HepG2 (cell line): ENCODE measurements around the gene LRGUK. TPM values are rescaled to one million over a fixed set of nuclear protein-coding genes. Genes with fewer than 3 reads are reported as not detected.

Experiments
- ATAC-seq: fragments of 200-7000 bp; cut with Tn5 transposase; 3 replicates; pipeline ENCODE4 v1.9.1; 2020; ENCODE audit warnings: mild to moderate bottlenecking, moderate library complexity
- BruUV-seq: library from RNA; stranded (reverse); fragments of 400-500 nt; replicated peaks from 2 replicates; lab custom pipeline; 2021; lab: Mats Ljungman, UMichigan
- CTCF ChIA-PET: fragments of 300-600 bp; formaldehyde crosslinking; extraction: SDS; loops from one replicate; lab custom pipeline; 2021; ENCODE audit warnings: low total read pairs, inconsistent platforms, low intra/inter-chr PET ratio; lab: Yijun Ruan, JAX
- POLR2A ChIA-PET: fragments of 350-600 bp; sonication (Branson Sonifier 250); formaldehyde crosslinking; loops from one replicate; lab custom pipeline; 2020; ENCODE audit warnings: antibody characterized with exemption, inconsistent platforms; lab: Yijun Ruan, JAX
- DNase-seq: peaks from one replicate; pipeline ENCODE4 v3.0.0-alpha.2; 2015; ENCODE audit warnings: low spot score
- FAIRE-seq: peaks from 3 replicates; lab custom pipeline; 2011; peaks lifted over from hg19 to GRCh38; lab: Jason Lieb, UNC
- H2AFZ ChIP-seq: one replicate; pipeline ENCODE4 v1.6.1; 2011; ENCODE audit warnings: low read length, inconsistent platforms
- H3K27ac ChIP-seq: fragments of 300-600 bp; 3 replicates; pipeline ENCODE4 v1.8.0; 2011; ENCODE audit warnings: mixed run types, mild to moderate bottlenecking, mixed read lengths, low read length, inconsistent platforms; ENCODE audit not compliant: insufficient read depth; ENCODE audit errors: extremely low read length
- H3K27me3 ChIP-seq, 2 experiments: fragments of 200-600 bp in 1 of 2; 2 replicates in 1 of 2; 3 replicates in 1 of 2; pipeline versions ENCODE4 v1.6.0 to v1.8.0; 2011; ENCODE audit warnings: low read length in 2 of 2, mild to moderate bottlenecking in 2 of 2, moderate library complexity in 2 of 2, inconsistent platforms in 1 of 2; ENCODE audit not compliant: insufficient read depth in 2 of 2, control insufficient read depth in 1 of 2
- H3K36me3 ChIP-seq, 2 experiments: fragments of 200-600 bp in 1 of 2; replicated peaks in 1 of 2; 2 replicates in 1 of 2; 3 replicates in 1 of 2; pipeline versions ENCODE4 v1.5.1 to v1.8.0; 2011; ENCODE audit warnings: low read length in 2 of 2, inconsistent platforms in 1 of 2; ENCODE audit not compliant: insufficient read depth in 2 of 2, control insufficient read depth in 1 of 2
- H3K4me1 ChIP-seq: 2 replicates; pipeline ENCODE4 v1.5.1; 2012; ENCODE audit warnings: low read length, inconsistent platforms; ENCODE audit not compliant: insufficient read depth
- H3K4me2 ChIP-seq: 2 replicates; pipeline ENCODE4 v1.6.0; 2011; ENCODE audit warnings: low read depth, low read length, inconsistent platforms
- H3K4me3 ChIP-seq, 3 experiments: fragments of 200-600 bp in 1 of 3; sonication (generic), shearing (Covaris generic) in 1 of 3; replicated peaks in 1 of 3; 2 replicates each; pipeline ENCODE4 v1.5.1; 2011 to 2016; ENCODE audit warnings: low read length in 3 of 3, inconsistent platforms in 2 of 3, low read depth in 2 of 3, mild to moderate bottlenecking in 2 of 3, control low read depth in 1 of 3, mixed read lengths in 1 of 3; ENCODE audit not compliant: insufficient read depth in 1 of 3
- H3K79me2 ChIP-seq: one replicate; pipeline ENCODE4 v1.6.1; 2011; ENCODE audit warnings: low read length, inconsistent platforms; ENCODE audit not compliant: insufficient read depth
- H3K9ac ChIP-seq: 2 replicates; pipeline ENCODE4 v1.6.0; 2011; ENCODE audit warnings: mild to moderate bottlenecking, low read depth, low read length, inconsistent platforms; ENCODE audit not compliant: insufficient read depth
- H3K9me3 ChIP-seq: 2 replicates; pipeline ENCODE4 v1.5.1; 2012; ENCODE audit warnings: mild to moderate bottlenecking, low read length
- H4K20me1 ChIP-seq: 2 replicates; pipeline ENCODE4 v1.6.0; 2011; ENCODE audit warnings: inconsistent platforms, mild to moderate bottlenecking, low read length, moderate library complexity; ENCODE audit not compliant: insufficient read depth
- BHLHE40 ChIP-seq: IDR thresholded peaks from 2 replicates; pipeline ENCODE4 v1.6.1; 2011; ENCODE audit warnings: low read length, improper control_type of control experiment
- CTCF ChIP-seq: sonication (generic); formaldehyde crosslinking; IDR thresholded peaks from 2 replicates; pipeline ENCODE4 v1.5.0; 2020; ENCODE audit warnings: mild to moderate bottlenecking, missing genetic modification reagents, moderate library complexity
- GMEB2 ChIP-seq: IDR thresholded peaks from 2 replicates; pipeline ENCODE4 v1.6.1; 2016; ENCODE audit warnings: missing biosample characterization, missing genetic modification reagents, low read depth
- KDM5A ChIP-seq: fragments of 200-600 bp; sonication (generic); IDR thresholded peaks from 2 replicates; pipeline ENCODE4 v1.7.0; 2018; ENCODE audit warnings: antibody characterized with exemption, mild to moderate bottlenecking, low read length, borderline replicate concordance
- PRMT3 ChIP-seq: sonication (generic); formaldehyde crosslinking; IDR thresholded peaks from 2 replicates; pipeline ENCODE4 v1.8.1; 2022; ENCODE audit warnings: low read depth, mild to moderate bottlenecking, moderate library complexity, missing genetic modification reagents, borderline replicate concordance
- SNAPC4 ChIP-seq: sonication (generic); formaldehyde crosslinking; IDR thresholded peaks from 2 replicates; pipeline ENCODE4 v1.4.0; 2020; ENCODE audit warnings: mild to moderate bottlenecking, missing genetic modification reagents
- SP140L ChIP-seq: sonication (generic); formaldehyde crosslinking; IDR thresholded peaks from 2 replicates; pipeline ENCODE4 v1.4.0; 2020; ENCODE audit warnings: missing genetic modification reagents, borderline replicate concordance
- ZNF580 ChIP-seq: IDR thresholded peaks from 2 replicates; pipeline ENCODE4 v1.6.1; 2016; ENCODE audit warnings: low read depth, borderline replicate concordance
- ZXDC ChIP-seq: sonication (generic); formaldehyde crosslinking; IDR thresholded peaks from 2 replicates; pipeline ENCODE4 v1.5.0; 2020; ENCODE audit warnings: mild to moderate bottlenecking, missing genetic modification reagents
- WGBS: methylation state at CpG from one replicate; pipeline ENCODE4 v1.1.6; 2017; ENCODE audit warnings: low lambda C conversion rate; 5-methylcytosine and 5-hydroxymethylcytosine counted together
- in situ Hi-C: cut with HindIII; loops from 2 replicates; pipeline ENCODE4 v1.10.0; 2017; ENCODE audit warnings: low pct_unique_long_range_greater_than_20kb; ENCODE audit not compliant: extremely low pct_ligation_motif_present
- intact Hi-C: fragments of 100-400 bp; cut with micrococcal nuclease; formaldehyde crosslinking; loops from one replicate; pipeline ENCODE4 v1.10.0; 2022; ENCODE audit not compliant: unreplicated experiment
- polyA plus RNA-seq, 8 experiments: library from polyadenylated mRNA; depleted of rRNA in 3 of 8; stranded (reverse) in 7 of 8; unstranded in 1 of 8; fragments of >200 nt; fragmentation: Illumina TruSeq in 4 of 8; extraction: Trizol in 4 of 8; gene quantifications; 2 replicates each; pipeline versions ENCODE4 v1.2.1 to v1.2.3, GENCODE V29; 2011 to 2016; ENCODE audit warnings: low read depth in 4 of 8, missing spikeins in 1 of 8, mixed read lengths in 1 of 8; ENCODE audit not compliant: insufficient read depth in 1 of 8
- total RNA-seq, 5 experiments: library from RNA; depleted of rRNA; stranded (reverse); fragments of >200 nt; fragmentation: Illumina TruSeq; extraction: Trizol; gene quantifications; 2 replicates each; pipeline ENCODE4 v1.2.3, GENCODE V29; 2016; ENCODE audit warnings: low read depth in 1 of 5

LRGUK gene
- total and polyA plus RNA-seq, 2 of the 13 experiments (the other 11 are each of a cell fraction or from before 2014, with no cell fraction given): 0.18 to 0.20 TPM

- ChIA-PET CTCF (no interaction called here), POLR2A (no interaction called here)
- BruUV-seq: no TSS peak
- Histone ChIP-seq H3K27ac (no peak overlapping the region), H3K79me2 (no peaks in the 10 kb centered on the region), H2AFZ (no peak overlapping the region), H3K4me1 (no peaks in the 10 kb centered on the region), H3K4me3 (no peak overlapping the region), H3K9ac (no peak overlapping the region), H4K20me1 (no peaks in the 10 kb centered on the region), H3K36me3 (no peaks in the 10 kb centered on the region), H3K4me2 (no peak overlapping the region), H3K9me3 (no peaks in the 10 kb centered on the region), H3K27me3 (no peaks in the 10 kb centered on the region)
- FAIRE-seq (no peak), ATAC-seq (no peak), DNase-seq (no peak)
- in situ Hi-C loops: no loop called here
- 14% methylated on average over 3 of the region's 3 CpGs for WGBS
- TF ChIP-seq SP140L (CRISPR knock-in tag) (no peak), GMEB2 (CRISPR knock-in tag) (no peak), SNAPC4 (CRISPR knock-in tag) (no peak), KDM5A (no peak), PRMT3 (no peak), ZXDC (no peak), BHLHE40 (no peak), ZNF580 (CRISPR knock-in tag) (no peak), CTCF (CRISPR knock-in tag) (no peak)
- intact Hi-C loops: no loop called here
Observed at GRCh38 chr7:134220236-134220635, 93.1 kb downstream of the LRGUK start.
